Kidney epithelial cell (primary cell): ENCODE data around the gene KCNMB4. TPM values are rescaled to one million over a fixed set of nuclear protein-coding genes. Genes with fewer than 3 reads are reported as not detected.

Experiments
- DNase-seq: peaks from one replicate; pipeline ENCODE4 v3.0.0-alpha.2; 2010; ENCODE audit warnings: low read depth
- H3K27me3 ChIP-seq: 2 replicates; pipeline ENCODE4 v1.6.0; 2011; ENCODE audit warnings: low read length; ENCODE audit not compliant: control insufficient read depth, insufficient read depth
- H3K36me3 ChIP-seq: 2 replicates; pipeline ENCODE4 v1.5.1; 2011; ENCODE audit warnings: low read length; ENCODE audit not compliant: control insufficient read depth, insufficient read depth
- H3K4me3 ChIP-seq: 2 replicates; pipeline ENCODE4 v1.5.1; 2011; ENCODE audit warnings: low read depth, mild to moderate bottlenecking, control low read depth, low read length
- total RNA-seq: library from RNA; depleted of rRNA; stranded (reverse); fragments of >200 nt; gene quantifications from 2 replicates; pipeline ENCODE4 v1.2.3, GENCODE V29; 2015
- TF ChIP-seq, protein P1 (sequence below): IDR thresholded peaks from 2 replicates; pipeline ENCODE4 v1.5.1; 2011; ENCODE audit warnings: mild to moderate bottlenecking, moderate library complexity, low read length, control low read depth, inconsistent platforms; ENCODE audit not compliant: insufficient read depth, poor library complexity, severe bottlenecking

The KCNMB4 gene
- total RNA-seq, 1 donor from 2014 or later = 1.6 TPM

DNA sequence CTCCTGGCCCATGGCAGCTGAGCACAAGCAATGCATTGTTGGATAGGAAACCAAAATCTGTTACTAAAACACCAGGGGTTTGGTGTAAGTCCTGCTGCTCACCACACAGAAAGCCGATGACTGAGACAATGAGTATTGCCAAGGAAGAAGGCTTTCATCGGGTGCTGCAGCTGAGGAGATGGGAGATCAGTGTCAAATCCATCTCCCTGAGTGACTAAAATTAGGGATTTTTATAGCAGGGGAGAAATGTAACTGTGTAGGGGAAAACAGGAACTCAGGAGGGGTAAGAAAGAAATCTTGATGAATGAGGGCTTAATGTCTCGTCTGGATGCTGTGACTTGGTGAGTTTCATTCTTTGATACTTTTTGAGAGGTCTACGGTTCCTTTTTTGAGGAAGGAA, 97.9 kb downstream of the KCNMB4 start:
- no peaks in the 10 kb centered on the region for H3K36me3 ChIP-seq
- no peak for DNase-seq
- no peaks in the 10 kb centered on the region for H3K27me3 ChIP-seq
- TF ChIP-seq, protein P1, sequence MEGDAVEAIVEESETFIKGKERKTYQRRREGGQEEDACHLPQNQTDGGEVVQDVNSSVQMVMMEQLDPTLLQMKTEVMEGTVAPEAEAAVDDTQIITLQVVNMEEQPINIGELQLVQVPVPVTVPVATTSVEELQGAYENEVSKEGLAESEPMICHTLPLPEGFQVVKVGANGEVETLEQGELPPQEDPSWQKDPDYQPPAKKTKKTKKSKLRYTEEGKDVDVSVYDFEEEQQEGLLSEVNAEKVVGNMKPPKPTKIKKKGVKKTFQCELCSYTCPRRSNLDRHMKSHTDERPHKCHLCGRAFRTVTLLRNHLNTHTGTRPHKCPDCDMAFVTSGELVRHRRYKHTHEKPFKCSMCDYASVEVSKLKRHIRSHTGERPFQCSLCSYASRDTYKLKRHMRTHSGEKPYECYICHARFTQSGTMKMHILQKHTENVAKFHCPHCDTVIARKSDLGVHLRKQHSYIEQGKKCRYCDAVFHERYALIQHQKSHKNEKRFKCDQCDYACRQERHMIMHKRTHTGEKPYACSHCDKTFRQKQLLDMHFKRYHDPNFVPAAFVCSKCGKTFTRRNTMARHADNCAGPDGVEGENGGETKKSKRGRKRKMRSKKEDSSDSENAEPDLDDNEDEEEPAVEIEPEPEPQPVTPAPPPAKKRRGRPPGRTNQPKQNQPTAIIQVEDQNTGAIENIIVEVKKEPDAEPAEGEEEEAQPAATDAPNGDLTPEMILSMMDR = no peak
- H3K4me3 ChIP-seq = no peak overlapping the region

DNA sequence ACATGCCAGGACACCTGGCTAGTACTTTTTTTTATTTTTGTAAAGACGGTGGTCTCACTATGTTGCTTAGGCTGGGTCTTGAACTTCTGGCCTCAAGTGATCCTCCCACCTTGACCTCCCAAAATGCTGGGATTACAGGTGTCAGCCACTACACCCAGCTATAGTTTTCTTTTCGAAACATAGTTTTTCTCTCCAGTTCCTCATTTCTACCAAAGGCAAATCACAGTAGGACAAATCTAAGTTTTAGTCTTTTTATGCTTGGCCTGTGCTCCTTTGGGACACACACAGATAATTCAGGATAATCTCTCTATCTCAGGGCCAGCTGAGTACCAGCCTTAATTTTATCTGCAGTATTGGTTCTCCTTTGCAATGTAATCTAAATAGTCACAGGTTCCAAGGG, 100.7 kb downstream of the KCNMB4 start:
- TF ChIP-seq, protein P1 = no peak
- H3K36me3 ChIP-seq = no peaks in the 10 kb centered on the region
- no peaks in the 10 kb centered on the region for H3K27me3 ChIP-seq
- DNase-seq = no peak
- H3K4me3 ChIP-seq = no peak overlapping the region

DNA sequence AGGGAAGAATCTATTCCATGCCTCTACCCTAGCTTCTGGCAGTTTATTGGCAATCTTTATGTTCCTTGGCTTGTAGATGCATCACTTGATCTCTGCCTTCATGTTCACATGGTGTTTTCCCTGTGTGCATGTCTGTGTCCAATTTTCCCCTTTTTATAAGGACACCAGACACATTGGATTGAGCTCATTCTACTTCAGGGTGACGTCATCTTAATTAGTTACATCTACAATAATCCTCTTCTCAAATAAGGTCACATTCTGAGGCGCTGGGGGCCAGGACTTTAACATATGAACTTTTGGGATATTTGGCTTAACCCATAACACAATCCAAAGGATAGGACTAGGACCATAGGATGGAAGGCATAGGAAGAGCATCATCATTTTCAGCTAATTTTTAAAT, 101.4 kb downstream of the KCNMB4 start:
- no peaks in the 10 kb centered on the region for H3K27me3 ChIP-seq
- H3K36me3 ChIP-seq = no peaks in the 10 kb centered on the region
- no peak overlapping the region for H3K4me3 ChIP-seq
- no peak for DNase-seq
- TF ChIP-seq, protein P1 = no peak

DNA sequence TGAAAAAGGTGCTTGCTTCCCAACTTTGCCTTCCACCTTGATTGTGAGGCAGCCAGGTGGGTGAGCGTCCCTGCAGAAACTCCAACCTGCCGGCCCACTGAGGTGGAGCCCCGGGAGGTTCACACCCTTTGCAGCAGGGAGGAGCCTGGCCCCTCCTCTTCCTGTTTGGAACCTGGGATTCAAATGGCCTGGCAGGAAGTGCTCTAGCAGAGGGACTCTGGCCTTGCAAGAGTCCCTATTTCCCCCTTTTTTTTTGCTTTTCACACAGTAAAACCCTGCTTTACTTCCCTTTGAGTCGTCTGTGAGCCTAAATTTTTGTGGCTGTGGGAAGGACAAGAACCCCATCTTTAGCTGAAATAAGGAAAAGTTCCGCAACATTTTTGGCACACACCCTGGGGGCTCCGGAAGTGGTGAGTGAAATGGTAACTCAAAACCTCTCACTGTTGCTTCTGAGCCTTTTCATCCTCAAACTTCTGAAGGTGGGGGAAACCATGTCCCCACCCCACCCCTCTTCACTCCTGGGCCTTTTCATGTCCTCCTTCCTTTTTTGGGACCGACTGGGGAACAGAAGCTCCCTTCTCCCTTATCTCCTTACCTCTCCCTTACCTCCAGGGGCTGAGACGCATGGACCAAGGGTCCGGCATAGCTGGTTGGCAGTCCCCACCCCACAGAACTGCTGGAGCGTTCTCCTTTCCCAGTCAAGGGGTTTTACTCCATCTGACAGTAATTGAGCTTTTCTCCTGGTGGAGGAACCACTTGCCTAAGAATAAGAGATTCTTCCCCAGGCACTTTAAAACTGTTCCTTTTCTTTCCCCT, 102.0 kb downstream of the KCNMB4 start:
- TF ChIP-seq, protein P1 = no peak
- Histone ChIP-seq H3K4me3 (no peak overlapping the region), H3K36me3 (no peaks in the 10 kb centered on the region), H3K27me3 (no peaks in the 10 kb centered on the region)
- DNase-seq = no peak

DNA sequence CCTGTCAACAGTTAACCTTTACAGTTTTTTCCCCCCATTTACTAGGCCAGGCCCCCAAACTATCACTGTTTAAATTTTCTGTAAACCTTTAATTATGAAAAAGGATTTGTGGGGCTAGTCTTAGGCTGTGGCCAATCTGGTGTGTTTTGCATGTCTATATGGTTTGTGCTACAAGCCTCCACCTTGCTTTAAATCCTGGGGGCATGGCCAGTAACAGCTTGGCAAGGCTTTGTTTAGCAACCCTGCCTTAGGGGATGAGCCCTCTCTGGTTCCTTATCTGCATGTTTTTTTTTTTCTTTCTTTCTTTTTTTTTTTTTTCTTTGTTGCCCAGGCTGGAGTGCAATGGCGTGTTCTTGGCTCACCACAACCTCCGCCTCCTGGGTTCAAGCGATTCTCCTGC, 102.7 kb downstream of the KCNMB4 start:
- Histone ChIP-seq H3K4me3 (no peak overlapping the region), H3K27me3 (no peaks in the 10 kb centered on the region), H3K36me3 (no peaks in the 10 kb centered on the region)
- TF ChIP-seq, protein P1 = no peak
- DNase-seq = no peak
